Neural crest cell (in vitro differentiated cells): ENCODE measurements around the gene DAP3. TPM values are rescaled to one million over a fixed set of nuclear protein-coding genes. Genes with fewer than 3 reads are reported as not detected.
"Not testable (repeated sequence)": the region's sequence is repeated elsewhere in the genome, so short reads cannot be mapped to it uniquely, and the experiment has no call there.

ENCODE experiments used
- DNase-seq: peaks from one replicate; pipeline ENCODE4 v3.0.0; 2021; ENCODE audit warnings: low read depth, mixed read lengths, low spot score
- H3K27ac Mint-ChIP-seq: one replicate; pipeline ENCODE4 v1.8.0; 2021; ENCODE audit warnings: mild to moderate bottlenecking, mixed read lengths; ENCODE audit not compliant: unreplicated experiment
- H3K27me3 Mint-ChIP-seq: 2 replicates; pipeline ENCODE4 v1.8.0; 2021; ENCODE audit warnings: low read depth, mild to moderate bottlenecking, mixed read lengths
- H3K36me3 Mint-ChIP-seq: 2 replicates; pipeline ENCODE4 v1.8.0; 2021; ENCODE audit warnings: low read depth, mild to moderate bottlenecking, mixed read lengths
- H3K4me1 Mint-ChIP-seq: 2 replicates; pipeline ENCODE4 v1.8.0; 2021; ENCODE audit warnings: mixed read lengths
- H3K4me3 Mint-ChIP-seq: one replicate; pipeline ENCODE4 v1.8.0; 2021; ENCODE audit warnings: mild to moderate bottlenecking, mixed read lengths
- H3K9me3 Mint-ChIP-seq: 2 replicates; pipeline ENCODE4 v1.8.0; 2021; ENCODE audit warnings: mixed read lengths
- CTCF ChIP-seq: fragments of 200-600 bp; sonication (generic); conservative IDR thresholded peaks from 2 replicates; pipeline ENCODE4 v1.5.0; 2021; ENCODE audit warnings: antibody characterized with exemption, mild to moderate bottlenecking
- total RNA-seq: library from RNA; stranded (reverse); gene quantifications from 2 replicates; pipeline ENCODE4 v1.2.1, GENCODE V29; 2021

The DAP3 gene
- total RNA-seq, 1 donor from 2014 or later: 114 TPM

DNA sequence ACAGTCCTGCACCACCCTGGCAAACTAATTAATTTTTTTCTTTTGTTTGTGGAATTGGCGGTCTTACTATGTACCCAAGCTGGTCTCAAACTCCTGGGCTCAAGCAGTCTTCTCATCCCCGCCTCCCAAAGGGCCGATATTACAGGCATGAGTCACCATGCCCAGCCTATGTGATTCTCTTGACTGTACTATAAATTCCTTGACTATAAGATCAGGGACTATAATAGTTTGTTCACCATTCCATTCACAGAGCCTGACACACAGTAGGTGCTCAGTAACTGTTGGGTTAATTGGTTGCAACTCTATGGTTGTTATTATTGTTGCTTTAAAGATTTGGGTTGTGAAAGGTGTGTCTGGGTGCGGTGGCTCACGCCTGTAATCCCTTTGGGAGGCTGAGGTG is 17.2 kb downstream of the DAP3 start:
- TF ChIP-seq CTCF: no peak
- Mint-ChIP-seq H3K27me3 (no peaks in the 10 kb centered on the region), H3K9me3 (peaks cover 3% of the 10 kb centered on the region), H3K4me1 (no peaks in the 10 kb centered on the region), H3K27ac (no peak overlapping the region), H3K4me3 (no peak overlapping the region), H3K36me3 (peaks cover 21% of the 10 kb centered on the region)
- DNase-seq: no peak

DNA sequence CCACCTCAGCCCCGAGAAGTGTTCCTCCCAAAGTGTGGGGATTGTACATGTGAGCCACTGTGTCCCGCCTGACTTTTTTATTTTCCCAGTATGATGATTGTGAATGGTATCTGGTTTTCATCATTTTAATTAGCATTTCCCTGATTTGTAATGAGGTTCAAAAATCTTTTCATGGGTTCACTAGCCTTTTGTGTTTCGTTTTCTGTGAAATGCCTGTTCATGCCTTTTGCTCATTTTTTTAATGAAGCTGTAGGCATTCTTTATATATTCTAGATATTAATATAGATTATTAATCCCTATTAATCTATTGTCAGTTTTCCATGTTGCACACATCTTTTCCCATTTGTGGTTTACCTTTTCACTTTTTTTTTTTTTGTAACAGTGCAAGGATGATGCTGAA is 20.5 kb downstream of the DAP3 start:
- no peak overlapping the region for H3K4me3 Mint-ChIP-seq

DNA sequence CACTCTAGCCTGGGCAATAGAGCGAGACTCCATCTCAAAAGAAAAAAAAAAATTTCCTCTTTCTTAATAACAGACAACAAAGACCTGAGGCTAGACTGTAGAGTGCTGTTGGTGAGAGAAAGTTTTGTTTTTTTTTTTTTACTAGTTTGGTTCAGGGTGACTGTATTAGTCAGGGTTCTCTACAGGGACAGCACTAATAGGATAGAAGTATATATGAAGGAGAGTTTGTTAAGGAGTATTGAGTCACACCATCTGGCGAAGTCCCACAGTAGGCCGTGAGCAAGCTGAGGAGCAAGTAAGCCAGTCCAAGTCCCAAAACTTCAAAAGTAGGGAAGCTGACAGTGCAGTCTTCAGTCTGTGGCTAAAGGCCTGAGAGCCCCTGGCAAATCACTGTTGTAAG is 22.6 kb downstream of the DAP3 start:
- H3K9me3 Mint-ChIP-seq, H3K27me3 Mint-ChIP-seq, DNase-seq, H3K4me1 Mint-ChIP-seq, H3K4me3 Mint-ChIP-seq: not testable (repeated sequence)
- H3K27ac Mint-ChIP-seq: peak overlapping the region; percentile 50
- peaks cover 25% of the 10 kb centered on the region for H3K36me3 Mint-ChIP-seq

More for the DNA sequence above, 20.5 kb downstream of the DAP3 start:
- no peak overlapping the region for H3K27ac Mint-ChIP-seq
- no peak for DNase-seq
- no peaks in the 10 kb centered on the region for H3K27me3 Mint-ChIP-seq
- no peak for TF ChIP-seq CTCF
- peaks cover 21% of the 10 kb centered on the region for H3K36me3 Mint-ChIP-seq
- H3K4me1 Mint-ChIP-seq: no peaks in the 10 kb centered on the region
- H3K9me3 Mint-ChIP-seq: peaks cover 3% of the 10 kb centered on the region

- not testable (repeated sequence) for H3K9me3 Mint-ChIP-seq, DNase-seq, H3K27ac Mint-ChIP-seq, H3K27me3 Mint-ChIP-seq, H3K4me1 Mint-ChIP-seq, H3K4me3 Mint-ChIP-seq
- H3K36me3 Mint-ChIP-seq: peaks cover 22% of the 10 kb centered on the region
- TF ChIP-seq CTCF: peak; percentile 32
Measured at GRCh38 chr1:155712636-155713035, 23.7 kb downstream of the DAP3 start.

GRCh38 chr1:155713075-155713474 is 24.2 kb downstream of the DAP3 start:
- Mint-ChIP-seq H3K9me3 (no peaks in the 10 kb centered on the region), H3K4me3 (no peak overlapping the region), H3K27ac (no peak overlapping the region), H3K4me1 (no peaks in the 10 kb centered on the region), H3K36me3 (peaks cover 20% of the 10 kb centered on the region), H3K27me3 (no peaks in the 10 kb centered on the region)
- DNase-seq: no peak
- no peak for TF ChIP-seq CTCF

DNA sequence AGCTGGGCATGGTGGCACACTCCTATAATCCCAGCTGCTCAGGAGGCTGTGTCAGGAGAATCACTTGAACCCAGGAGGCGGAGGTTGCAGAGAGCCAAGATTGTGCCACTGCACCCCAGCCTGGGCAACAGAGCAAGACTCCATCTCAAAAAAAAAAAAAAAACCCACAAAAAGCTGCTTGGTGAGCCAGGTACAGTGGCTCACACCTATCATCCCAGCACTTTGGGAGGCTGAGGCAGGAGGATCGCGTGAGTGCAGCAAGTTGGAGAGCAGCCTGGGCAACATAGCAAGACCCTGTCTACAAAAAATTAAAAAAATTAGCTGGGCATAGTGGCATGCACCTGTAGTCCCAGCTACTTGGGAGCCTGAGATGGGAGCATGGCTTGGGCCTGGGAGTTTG is 26.2 kb downstream of the DAP3 start:
- not testable (repeated sequence) for H3K27me3 Mint-ChIP-seq, DNase-seq, H3K27ac Mint-ChIP-seq, H3K4me3 Mint-ChIP-seq, H3K4me1 Mint-ChIP-seq, H3K9me3 Mint-ChIP-seq
- H3K36me3 Mint-ChIP-seq: peaks cover 13% of the 10 kb centered on the region

DNA sequence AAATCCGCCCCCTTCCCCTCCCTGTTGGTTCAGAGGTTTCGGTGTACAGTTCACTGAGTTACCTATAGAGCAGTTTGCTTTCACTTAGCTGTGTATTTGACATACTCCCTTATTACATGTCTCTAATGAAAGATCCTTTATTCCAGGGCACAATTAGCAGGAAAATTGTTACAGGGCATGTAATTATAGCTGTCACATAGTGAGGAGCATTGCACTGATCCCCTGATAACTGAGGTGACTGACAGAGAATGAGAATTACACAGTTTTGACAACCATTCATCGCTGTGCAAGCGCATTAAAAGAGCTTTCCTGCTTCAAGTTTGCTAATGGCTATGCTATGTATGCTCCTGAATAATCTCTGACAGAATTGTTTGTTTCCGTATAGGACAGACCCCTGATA is 26.9 kb downstream of the DAP3 start:
- H3K9me3 Mint-ChIP-seq: no peaks in the 10 kb centered on the region
- TF ChIP-seq CTCF: no peak
- peaks cover 4% of the 10 kb centered on the region for H3K4me1 Mint-ChIP-seq
- DNase-seq: no peak
- H3K27ac Mint-ChIP-seq: no peak overlapping the region
- peaks cover 9% of the 10 kb centered on the region for H3K36me3 Mint-ChIP-seq
- H3K4me3 Mint-ChIP-seq: no peak overlapping the region
- H3K27me3 Mint-ChIP-seq: no peaks in the 10 kb centered on the region
